VCaP (cell line): Measurements from ENCODE around the gene HINT1.

Experiments
- H3K27ac ChIP-seq: fragments of 450-650 bp; 2 replicates; pipeline ENCODE4 v1.5.1; 2017
- TF ChIP-seq, protein P1 (sequence below): fragments of 450-650 bp; conservative IDR thresholded peaks from 2 replicates; pipeline ENCODE4 v1.5.1; 2017; ENCODE audit warnings: mild to moderate bottlenecking, moderate library complexity

HINT1 gene

GRCh38 chr5:131206772-131207171, 41.7 kb upstream of the HINT1 start:
- TF ChIP-seq, protein P1, sequence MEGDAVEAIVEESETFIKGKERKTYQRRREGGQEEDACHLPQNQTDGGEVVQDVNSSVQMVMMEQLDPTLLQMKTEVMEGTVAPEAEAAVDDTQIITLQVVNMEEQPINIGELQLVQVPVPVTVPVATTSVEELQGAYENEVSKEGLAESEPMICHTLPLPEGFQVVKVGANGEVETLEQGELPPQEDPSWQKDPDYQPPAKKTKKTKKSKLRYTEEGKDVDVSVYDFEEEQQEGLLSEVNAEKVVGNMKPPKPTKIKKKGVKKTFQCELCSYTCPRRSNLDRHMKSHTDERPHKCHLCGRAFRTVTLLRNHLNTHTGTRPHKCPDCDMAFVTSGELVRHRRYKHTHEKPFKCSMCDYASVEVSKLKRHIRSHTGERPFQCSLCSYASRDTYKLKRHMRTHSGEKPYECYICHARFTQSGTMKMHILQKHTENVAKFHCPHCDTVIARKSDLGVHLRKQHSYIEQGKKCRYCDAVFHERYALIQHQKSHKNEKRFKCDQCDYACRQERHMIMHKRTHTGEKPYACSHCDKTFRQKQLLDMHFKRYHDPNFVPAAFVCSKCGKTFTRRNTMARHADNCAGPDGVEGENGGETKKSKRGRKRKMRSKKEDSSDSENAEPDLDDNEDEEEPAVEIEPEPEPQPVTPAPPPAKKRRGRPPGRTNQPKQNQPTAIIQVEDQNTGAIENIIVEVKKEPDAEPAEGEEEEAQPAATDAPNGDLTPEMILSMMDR, result no peak
- H3K27ac ChIP-seq, result no peak overlapping the region

DNA sequence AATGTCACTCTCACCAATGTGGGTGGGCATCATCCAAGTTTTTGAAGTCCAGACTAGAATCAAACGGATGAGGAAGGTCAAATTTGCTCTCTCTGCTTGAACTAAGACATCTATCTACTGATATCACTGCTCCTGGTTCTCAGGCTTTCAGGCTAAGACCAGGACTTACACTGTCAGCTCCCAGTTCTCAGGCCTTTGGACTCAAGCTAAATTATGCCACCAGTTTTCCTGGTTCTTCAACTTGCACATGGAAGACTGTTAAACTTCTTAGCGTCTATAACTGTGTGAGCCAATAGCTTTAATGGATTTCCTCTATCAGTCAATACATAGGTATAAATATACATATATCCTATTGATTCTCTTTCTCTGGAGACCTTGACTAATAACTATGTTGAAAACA, 41.0 kb upstream of the HINT1 start:
- no peak overlapping the region for H3K27ac ChIP-seq
- TF ChIP-seq, protein P1, result no peak

DNA sequence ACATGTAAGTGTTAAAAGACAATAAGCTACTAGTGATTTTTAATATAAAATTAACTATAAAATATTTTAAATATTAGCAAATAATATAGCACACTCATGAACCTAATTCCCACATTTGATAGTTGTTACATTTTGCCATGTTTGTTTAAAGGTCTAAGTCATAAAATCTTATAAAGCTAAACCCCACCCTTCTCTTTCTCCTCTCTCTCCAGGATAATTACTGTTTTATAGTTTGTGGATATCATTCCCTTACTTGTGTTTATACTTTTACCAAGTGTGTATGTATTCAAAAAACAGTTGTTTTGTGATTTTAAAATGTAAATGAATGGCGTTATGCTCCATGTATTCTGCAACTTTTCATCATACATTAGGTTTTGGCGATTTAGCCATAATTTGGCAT, 39.9 kb upstream of the HINT1 start:
- TF ChIP-seq, protein P1, result no peak
- no peak overlapping the region for H3K27ac ChIP-seq

- TF ChIP-seq, protein P1, result no peak
- no peak overlapping the region for H3K27ac ChIP-seq
Measured at GRCh38 chr5:131200560-131200959, 35.5 kb upstream of the HINT1 start.

GRCh38 chr5:131198625-131199024, 33.6 kb upstream of the HINT1 start:
- TF ChIP-seq, protein P1, result no peak
- H3K27ac ChIP-seq, result no peak overlapping the region

GRCh38 chr5:131196331-131196730, 31.3 kb upstream of the HINT1 start:
- TF ChIP-seq, protein P1, result no peak
- no peak overlapping the region for H3K27ac ChIP-seq

DNA sequence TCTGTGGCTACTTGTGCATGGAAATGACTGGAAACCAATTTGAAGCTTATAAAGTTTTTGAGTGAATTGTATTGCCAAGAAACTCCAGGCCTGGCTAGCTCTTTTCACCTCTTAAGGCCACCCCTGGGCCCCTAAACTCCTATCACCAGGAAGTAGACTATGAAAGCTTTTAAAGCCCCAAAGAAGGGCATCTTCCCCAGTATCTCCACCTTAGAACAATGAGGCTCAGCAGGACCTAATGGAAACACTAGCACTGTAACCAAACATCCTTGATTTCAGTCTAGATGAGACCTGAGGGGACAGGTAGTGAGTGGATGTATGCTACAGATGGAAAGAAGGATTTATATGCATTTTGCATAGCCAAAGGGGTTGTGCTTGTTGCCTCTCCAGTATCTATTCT, 30.6 kb upstream of the HINT1 start:
- TF ChIP-seq, protein P1, result no peak
- H3K27ac ChIP-seq, result no peak overlapping the region

DNA sequence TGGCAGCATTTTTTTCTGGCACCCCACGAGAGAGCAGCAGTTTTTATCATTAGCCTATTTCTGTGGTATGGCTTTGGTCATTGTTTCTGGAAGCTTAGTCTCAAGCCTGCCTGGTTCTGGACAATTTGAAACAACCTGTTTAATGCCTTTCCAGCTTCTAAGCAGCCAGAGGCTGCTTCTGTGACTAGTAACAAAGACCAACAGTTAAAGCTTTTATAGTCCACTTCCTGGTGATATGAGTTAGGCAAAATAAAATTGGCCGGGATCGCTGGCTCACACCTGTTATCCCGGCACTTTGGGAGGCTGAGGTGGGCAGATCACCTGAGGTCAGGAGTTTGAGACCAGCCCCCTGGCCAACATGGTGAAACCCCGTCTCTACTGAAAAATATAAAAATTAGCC, 29.7 kb upstream of the HINT1 start:
- peak overlapping the region; percentile 49 for H3K27ac ChIP-seq
- TF ChIP-seq, protein P1, result no peak

GRCh38 chr5:131193897-131194296, 28.8 kb upstream of the HINT1 start:
- H3K27ac ChIP-seq, result peak overlapping the region; percentile 49
